HepG2 (cell line): ENCODE data around the gene AGMO. TPM values are rescaled to one million over a fixed set of nuclear protein-coding genes. Genes with fewer than 3 reads are reported as not detected.

Experiments used
- ATAC-seq: fragments of 200-7000 bp; cut with Tn5 transposase; 3 replicates; pipeline ENCODE4 v1.9.1; 2020; ENCODE audit warnings: mild to moderate bottlenecking, moderate library complexity
- BruUV-seq: library from RNA; stranded (reverse); fragments of 400-500 nt; replicated peaks from 2 replicates; lab custom pipeline; 2021; lab: Mats Ljungman, UMichigan
- CTCF ChIA-PET: fragments of 300-600 bp; formaldehyde crosslinking; extraction: SDS; loops from one replicate; lab custom pipeline; 2021; ENCODE audit warnings: low total read pairs, inconsistent platforms, low intra/inter-chr PET ratio; lab: Yijun Ruan, JAX
- POLR2A ChIA-PET: fragments of 350-600 bp; sonication (Branson Sonifier 250); formaldehyde crosslinking; loops from one replicate; lab custom pipeline; 2020; ENCODE audit warnings: antibody characterized with exemption, inconsistent platforms; lab: Yijun Ruan, JAX
- DNase-seq: peaks from one replicate; pipeline ENCODE4 v3.0.0-alpha.2; 2015; ENCODE audit warnings: low spot score
- FAIRE-seq: peaks from 3 replicates; lab custom pipeline; 2011; peaks lifted over from hg19 to GRCh38; lab: Jason Lieb, UNC
- H2AFZ ChIP-seq: one replicate; pipeline ENCODE4 v1.6.1; 2011; ENCODE audit warnings: low read length, inconsistent platforms
- H3K27ac ChIP-seq: fragments of 300-600 bp; 3 replicates; pipeline ENCODE4 v1.8.0; 2011; ENCODE audit warnings: mixed run types, mild to moderate bottlenecking, mixed read lengths, low read length, inconsistent platforms; ENCODE audit not compliant: insufficient read depth; ENCODE audit errors: extremely low read length
- H3K27me3 ChIP-seq, 2 experiments: fragments of 200-600 bp in 1 of 2; 2 replicates in 1 of 2; 3 replicates in 1 of 2; pipeline versions ENCODE4 v1.6.0 to v1.8.0; 2011; ENCODE audit warnings: low read length in 2 of 2, mild to moderate bottlenecking in 2 of 2, moderate library complexity in 2 of 2, inconsistent platforms in 1 of 2; ENCODE audit not compliant: insufficient read depth in 2 of 2, control insufficient read depth in 1 of 2
- H3K36me3 ChIP-seq, 2 experiments: fragments of 200-600 bp in 1 of 2; replicated peaks in 1 of 2; 2 replicates in 1 of 2; 3 replicates in 1 of 2; pipeline versions ENCODE4 v1.5.1 to v1.8.0; 2011; ENCODE audit warnings: low read length in 2 of 2, inconsistent platforms in 1 of 2; ENCODE audit not compliant: insufficient read depth in 2 of 2, control insufficient read depth in 1 of 2
- H3K4me1 ChIP-seq: 2 replicates; pipeline ENCODE4 v1.5.1; 2012; ENCODE audit warnings: low read length, inconsistent platforms; ENCODE audit not compliant: insufficient read depth
- H3K4me2 ChIP-seq: 2 replicates; pipeline ENCODE4 v1.6.0; 2011; ENCODE audit warnings: low read depth, low read length, inconsistent platforms
- H3K4me3 ChIP-seq, 3 experiments: fragments of 200-600 bp in 1 of 3; sonication (generic), shearing (Covaris generic) in 1 of 3; replicated peaks in 1 of 3; 2 replicates each; pipeline ENCODE4 v1.5.1; 2011 to 2016; ENCODE audit warnings: low read length in 3 of 3, inconsistent platforms in 2 of 3, low read depth in 2 of 3, mild to moderate bottlenecking in 2 of 3, control low read depth in 1 of 3, mixed read lengths in 1 of 3; ENCODE audit not compliant: insufficient read depth in 1 of 3
- H3K79me2 ChIP-seq: one replicate; pipeline ENCODE4 v1.6.1; 2011; ENCODE audit warnings: low read length, inconsistent platforms; ENCODE audit not compliant: insufficient read depth
- H3K9ac ChIP-seq: 2 replicates; pipeline ENCODE4 v1.6.0; 2011; ENCODE audit warnings: mild to moderate bottlenecking, low read depth, low read length, inconsistent platforms; ENCODE audit not compliant: insufficient read depth
- H3K9me3 ChIP-seq: 2 replicates; pipeline ENCODE4 v1.5.1; 2012; ENCODE audit warnings: mild to moderate bottlenecking, low read length
- H4K20me1 ChIP-seq: 2 replicates; pipeline ENCODE4 v1.6.0; 2011; ENCODE audit warnings: inconsistent platforms, mild to moderate bottlenecking, low read length, moderate library complexity; ENCODE audit not compliant: insufficient read depth
- ATF6 ChIP-seq: sonication (generic); formaldehyde crosslinking; conservative IDR thresholded peaks from 2 replicates; pipeline ENCODE4 v1.4.0; 2020; ENCODE audit warnings: missing genetic modification reagents
- CAMTA2 ChIP-seq: sonication (generic); formaldehyde crosslinking; IDR thresholded peaks from 2 replicates; pipeline ENCODE4 v1.4.0; 2020; ENCODE audit warnings: mild to moderate bottlenecking, missing genetic modification reagents, borderline replicate concordance
- CCAR2 ChIP-seq: fragments of 200-400 bp; formaldehyde crosslinking; optimal IDR thresholded peaks from 2 replicates; pipeline ENCODE3; 2018; ENCODE audit warnings: low read depth, mild to moderate bottlenecking, low read length, moderate library complexity
- DMTF1 ChIP-seq: sonication (generic); formaldehyde crosslinking; IDR thresholded peaks from 2 replicates; pipeline ENCODE4 v1.4.0; 2020; ENCODE audit warnings: mild to moderate bottlenecking, missing genetic modification reagents
- FOXJ3 ChIP-seq: sonication (generic); formaldehyde crosslinking; IDR thresholded peaks from 2 replicates; pipeline ENCODE4 v1.4.0; 2020; ENCODE audit warnings: missing genetic modification reagents, mild to moderate bottlenecking, borderline replicate concordance
- MATR3 ChIP-seq: sonication (generic); formaldehyde crosslinking; IDR thresholded peaks from 2 replicates; pipeline ENCODE4 v1.4.0; 2020; ENCODE audit warnings: missing genetic modification reagents
- MEIS1 ChIP-seq: sonication (generic); formaldehyde crosslinking; IDR thresholded peaks from 2 replicates; pipeline ENCODE4 v1.9.0; 2021; ENCODE audit warnings: mild to moderate bottlenecking, missing genetic modification reagents, moderate library complexity, borderline replicate concordance
- PAF1 ChIP-seq: IDR thresholded peaks from 2 replicates; pipeline ENCODE4 v1.6.1; 2016; ENCODE audit warnings: missing genetic modification reagents, missing compliant biosample characterization
- RFX1 ChIP-seq: fragments of 450-650 bp; IDR thresholded peaks from 2 replicates; pipeline ENCODE4 v1.6.1; 2017
- SP5 ChIP-seq: IDR thresholded peaks from 2 replicates; pipeline ENCODE4 v1.6.1; 2016; ENCODE audit warnings: low read depth, borderline replicate concordance
- THAP8 ChIP-seq: sonication (generic); formaldehyde crosslinking; IDR thresholded peaks from 2 replicates; pipeline ENCODE4 v1.5.1; 2020; ENCODE audit warnings: missing genetic modification reagents, mild to moderate bottlenecking, borderline replicate concordance
- ZBTB2 ChIP-seq: sonication (generic); formaldehyde crosslinking; IDR thresholded peaks from 2 replicates; pipeline ENCODE4 v1.8.0; 2022; ENCODE audit warnings: low read depth, missing genetic modification reagents
- ZFP91 ChIP-seq: sonication (generic); formaldehyde crosslinking; IDR thresholded peaks from 2 replicates; pipeline ENCODE4 v1.9.0; 2022; ENCODE audit warnings: missing genetic modification reagents, mild to moderate bottlenecking, borderline replicate concordance
- ZMAT5 ChIP-seq: sonication (generic); formaldehyde crosslinking; IDR thresholded peaks from 2 replicates; pipeline ENCODE4 v1.5.0; 2020; ENCODE audit warnings: mild to moderate bottlenecking, low read depth, missing genetic modification reagents, borderline replicate concordance
- ZNF605 ChIP-seq: sonication (generic); formaldehyde crosslinking; IDR thresholded peaks from 2 replicates; pipeline ENCODE4 v1.8.0; 2022; ENCODE audit warnings: mild to moderate bottlenecking, missing genetic modification reagents
- ZNF781 ChIP-seq: sonication (generic); formaldehyde crosslinking; IDR thresholded peaks from 2 replicates; pipeline ENCODE4 v1.5.1; 2020; ENCODE audit warnings: borderline replicate concordance, mild to moderate bottlenecking, missing genetic modification reagents; ENCODE audit errors: not compliant biosample characterization
- WGBS: methylation state at CpG from one replicate; pipeline ENCODE4 v1.1.6; 2017; ENCODE audit warnings: low lambda C conversion rate; 5-methylcytosine and 5-hydroxymethylcytosine counted together
- in situ Hi-C: cut with HindIII; loops from 2 replicates; pipeline ENCODE4 v1.10.0; 2017; ENCODE audit warnings: low pct_unique_long_range_greater_than_20kb; ENCODE audit not compliant: extremely low pct_ligation_motif_present
- intact Hi-C: fragments of 100-400 bp; cut with micrococcal nuclease; formaldehyde crosslinking; loops from one replicate; pipeline ENCODE4 v1.10.0; 2022; ENCODE audit not compliant: unreplicated experiment
- polyA plus RNA-seq, 8 experiments: library from polyadenylated mRNA; depleted of rRNA in 3 of 8; stranded (reverse) in 7 of 8; unstranded in 1 of 8; fragments of >200 nt; fragmentation: Illumina TruSeq in 4 of 8; extraction: Trizol in 4 of 8; gene quantifications; 2 replicates each; pipeline versions ENCODE4 v1.2.1 to v1.2.3, GENCODE V29; 2011 to 2016; ENCODE audit warnings: low read depth in 4 of 8, missing spikeins in 1 of 8, mixed read lengths in 1 of 8; ENCODE audit not compliant: insufficient read depth in 1 of 8
- total RNA-seq, 5 experiments: library from RNA; depleted of rRNA; stranded (reverse); fragments of >200 nt; fragmentation: Illumina TruSeq; extraction: Trizol; gene quantifications; 2 replicates each; pipeline ENCODE4 v1.2.3, GENCODE V29; 2016; ENCODE audit warnings: low read depth in 1 of 5

AGMO gene
- total and polyA plus RNA-seq, 2 of the 13 experiments (the other 11 are each of a cell fraction or from before 2014, with no cell fraction given): 0.22 to 0.50 TPM

GRCh38 chr7:15215616-15216015 lies 346.2 kb downstream of the AGMO start (continued):
- no peak for TF ChIP-seq ATF6
- no peak for TF ChIP-seq SP5
- no peak for TF ChIP-seq FOXJ3 (CRISPR knock-in tag)
- no peak for TF ChIP-seq ZNF605
- no peak for TF ChIP-seq CAMTA2
- TF ChIP-seq ZMAT5 (CRISPR knock-in tag): no peak
- TF ChIP-seq, all 625 proteins: peak for 0

GRCh38 chr7:15214976-15215375 lies 346.8 kb downstream of the AGMO start:
- CTCF ChIA-PET: no interaction called here
- no peak overlapping the region for H3K27ac ChIP-seq
- TF ChIP-seq MATR3 (no peak), RFX1 (no peak), ZBTB2 (CRISPR knock-in tag) (no peak), DMTF1 (no peak), PAF1 (CRISPR knock-in tag) (no peak), THAP8 (CRISPR knock-in tag) (no peak), ZNF781 (CRISPR knock-in tag) (no peak), MEIS1 (no peak), CCAR2 (no peak), ZFP91 (CRISPR knock-in tag) (no peak)

More at GRCh38 chr7:15214976-15215375, 346.8 kb downstream of the AGMO start:
- Histone ChIP-seq H3K36me3 (no peaks in the 10 kb centered on the region), H2AFZ (no peak overlapping the region), H3K4me1 (no peaks in the 10 kb centered on the region), H3K9ac (no peak overlapping the region), H3K4me2 (no peak overlapping the region), H3K79me2 (no peaks in the 10 kb centered on the region), H4K20me1 (no peaks in the 10 kb centered on the region), H3K4me3 (no peak overlapping the region), H3K9me3 (peaks cover 60% of the 10 kb centered on the region), H3K27me3 (no peaks in the 10 kb centered on the region)
- FAIRE-seq: no peak
- ATAC-seq: no peak
- WGBS: 2% methylated on average over 2 of the region's 2 CpGs
- POLR2A ChIA-PET: no interaction called here
- intact Hi-C loops (no loop called here), in situ Hi-C loops (no loop called here)
- no peak for DNase-seq
- no TSS peak for BruUV-seq
